Measurements from ENCODE around the gene HPX. TPM values are rescaled to one million over a fixed set of nuclear protein-coding genes. Genes with fewer than 3 reads are reported as not detected.

Gene HPX
- total and polyA plus RNA-seq, 3 donors from 2014 or later: 2.7 to 4.2 (median 3.1) TPM

GRCh38 chr11:6486256-6486655 is 45.5 kb upstream of the HPX start:
- Histone ChIP-seq H3K9me3 (no peaks in the 10 kb centered on the region), H3K27me3 (no peaks in the 10 kb centered on the region), H3K4me1 (peaks cover 12% of the 10 kb centered on the region), H3K4me3 (no peak overlapping the region), H3K27ac (no peak overlapping the region), H3K36me3 (ENCODE audit: low read depth, missing control alignments) (no peaks in the 10 kb centered on the region)
- intact Hi-C loops (cut with DNase I; ENCODE audit: low total_unique reads): no loop called here
- 86 to 89% methylated on average over 3 of the region's 3 CpGs for WGBS, 2 donors
- DNase-seq: no peak
- TF ChIP-seq CTCF (IDR thresholded peaks at IDR 0.05) (no peak), POLR2A (IDR thresholded peaks at IDR 0.05) (no peak)

GRCh38 chr11:6485661-6486060 is 44.9 kb upstream of the HPX start:
- H3K36me3 ChIP-seq (ENCODE audit: low read depth, missing control alignments): no peaks in the 10 kb centered on the region
- intact Hi-C loops (cut with DNase I; ENCODE audit: low total_unique reads): no loop called here
- DNase-seq: no peak

GRCh38 chr11:6483015-6483414 is 42.2 kb upstream of the HPX start:
- TF ChIP-seq CTCF (IDR thresholded peaks at IDR 0.05) (no peak), POLR2A (IDR thresholded peaks at IDR 0.05) (no peak)
- Histone ChIP-seq H3K27me3 (no peaks in the 10 kb centered on the region), H3K4me1 (peaks cover 18% of the 10 kb centered on the region), H3K4me3 (no peak overlapping the region), H3K27ac (no peak overlapping the region), H3K36me3 (ENCODE audit: low read depth, missing control alignments) (no peaks in the 10 kb centered on the region), H3K9me3 (no peaks in the 10 kb centered on the region)
- no peak for DNase-seq
- 69 to 75% methylated on average over 6 of the region's 6 CpGs for WGBS, 2 donors
- intact Hi-C loops (cut with DNase I; ENCODE audit: low total_unique reads): no loop called here

More at GRCh38 chr11:6485661-6486060, 44.9 kb upstream of the HPX start:
- WGBS, 2 donors: 57 to 58% methylated on average over 3 of the region's 3 CpGs
- Histone ChIP-seq H3K27ac (no peak overlapping the region), H3K27me3 (no peaks in the 10 kb centered on the region), H3K9me3 (no peaks in the 10 kb centered on the region), H3K4me1 (peaks cover 12% of the 10 kb centered on the region), H3K4me3 (no peak overlapping the region)
- TF ChIP-seq POLR2A (IDR thresholded peaks at IDR 0.05): no peak
- no peak for TF ChIP-seq CTCF (IDR thresholded peaks at IDR 0.05)

GRCh38 chr11:6482441-6482840 is 41.7 kb upstream of the HPX start:
- Histone ChIP-seq H3K9me3 (no peaks in the 10 kb centered on the region), H3K4me1 (peaks cover 18% of the 10 kb centered on the region), H3K27me3 (no peaks in the 10 kb centered on the region), H3K27ac (peak overlapping the region in 1 of 2 donors; percentile 87), H3K36me3 (ENCODE audit: low read depth, missing control alignments) (no peaks in the 10 kb centered on the region), H3K4me3 (peak overlapping the region; percentile 74 to 90)
- DNase-seq: no peak
- 57 to 67% methylated on average over 4 of the region's 4 CpGs for WGBS, 2 donors
- no peak for TF ChIP-seq POLR2A (IDR thresholded peaks at IDR 0.05)
- no peak for TF ChIP-seq CTCF (IDR thresholded peaks at IDR 0.05)
- intact Hi-C loops (cut with DNase I; ENCODE audit: low total_unique reads): no loop called here

- 6 to 7% methylated on average over 6 to 12 of the region's 13 CpGs for WGBS, 2 donors
- intact Hi-C loops (cut with DNase I; ENCODE audit: low total_unique reads): no loop called here
- no peak for DNase-seq
- Histone ChIP-seq H3K4me1 (peaks cover 18% of the 10 kb centered on the region), H3K4me3 (peak overlapping the region; percentile 74 to 90), H3K36me3 (ENCODE audit: low read depth, missing control alignments) (no peaks in the 10 kb centered on the region), H3K27me3 (no peaks in the 10 kb centered on the region), H3K27ac (peak overlapping the region; percentile 87 to 88), H3K9me3 (no peaks in the 10 kb centered on the region)
- TF ChIP-seq CTCF (IDR thresholded peaks at IDR 0.05) (no peak), POLR2A (IDR thresholded peaks at IDR 0.05) (no peak)
Observed at GRCh38 chr11:6481924-6482275, 41.1 kb upstream of the HPX start.

All from testis (tissue), 3 donors.